ENCODE measurements around the gene MROH9.
"Not testable (repeated sequence)": the region's sequence is repeated elsewhere in the genome, so short reads cannot be mapped to it uniquely, and the experiment has no call there.

GRCh38 chr1:170951744-170952143 is 16.4 kb downstream of the MROH9 start:
- not testable (repeated sequence) for TF ChIP-seq CUX1 (CRISPR knock-in tag; IDR thresholded peaks at IDR 0.05); RBFOX2 (IDR thresholded peaks at IDR 0.05; ENCODE audit: low read depth, low read length); CAMTA2 (CRISPR knock-in tag; conservative IDR thresholded peaks at IDR 0.05); CTCF (IDR thresholded peaks at IDR 0.05 in 2 of 3, conservative IDR thresholded peaks at IDR 0.05 in 1 of 3; ENCODE audit: insufficient read depth in 2 of 3, low read depth in 1 of 3, low read length in 3 of 3); PATZ1 (CRISPR knock-in tag; IDR thresholded peaks at IDR 0.05; ENCODE audit: borderline replicate concordance); ZNF76 (CRISPR knock-in tag; IDR thresholded peaks at IDR 0.05; ENCODE audit: borderline replicate concordance); CREB1 (IDR thresholded peaks at IDR 0.05); CREB1 (CRISPR knock-in tag; IDR thresholded peaks at IDR 0.05); MAFK (IDR thresholded peaks at IDR 0.05; ENCODE audit: low read length); EP300 (IDR thresholded peaks at IDR 0.05; ENCODE audit: low read length)

Data from K562 (cell line).